SKM-1 (cell line): ENCODE results near the gene LNX2.

Source experiments
- DNase-seq: peaks from one replicate; lab custom pipeline; 2025; ENCODE audit not compliant: unreplicated experiment; lab: John Stamatoyannopoulos, UW

Gene LNX2

GRCh38 chr13:27620377-27621115 lies at the start of gene LNX2:
LNX2 (minus strand) TSS chr13:27620529; CDS start chr13:27581703, 38,826 bp downstream.
- DNase-seq, result peak; percentile 91

- DNase-seq, result no peak
Observed at GRCh38 chr13:27667946-27668345, 47.6 kb upstream of the LNX2 start.

- DNase-seq, result no peak
Observed at GRCh38 chr13:27666951-27667350, 46.6 kb upstream of the LNX2 start.

GRCh38 chr13:27665761-27666160 lies 45.4 kb upstream of the LNX2 start:
- no peak for DNase-seq

- no peak for DNase-seq
Observed at GRCh38 chr13:27665333-27665732, 45.0 kb upstream of the LNX2 start.

GRCh38 chr13:27663947-27664346 lies 43.6 kb upstream of the LNX2 start:
- DNase-seq, result no peak

GRCh38 chr13:27662738-27663470 lies 42.6 kb upstream of the LNX2 start:
- DNase-seq, result no peak

- no peak for DNase-seq
Observed at GRCh38 chr13:27661017-27661416, 40.7 kb upstream of the LNX2 start.

- DNase-seq, result no peak
Observed at GRCh38 chr13:27660511-27660910, 40.2 kb upstream of the LNX2 start.

- DNase-seq, result no peak
Observed at GRCh38 chr13:27659145-27659865, 39.0 kb upstream of the LNX2 start.

GRCh38 chr13:27658546-27658945 lies 38.2 kb upstream of the LNX2 start:
- no peak for DNase-seq

GRCh38 chr13:27657724-27658123 lies 37.4 kb upstream of the LNX2 start:
- DNase-seq, result no peak

GRCh38 chr13:27654816-27655215 lies 34.5 kb upstream of the LNX2 start:
- no peak for DNase-seq

- no peak for DNase-seq
Observed at GRCh38 chr13:27654059-27654458, 33.7 kb upstream of the LNX2 start.

- no peak for DNase-seq
Observed at GRCh38 chr13:27650312-27650711, 30.0 kb upstream of the LNX2 start.

GRCh38 chr13:27644302-27644701 lies 24.0 kb upstream of the LNX2 start:
- DNase-seq, result no peak

- no peak for DNase-seq
Observed at GRCh38 chr13:27643334-27644132, 23.2 kb upstream of the LNX2 start.

GRCh38 chr13:27641711-27642502 lies 21.6 kb upstream of the LNX2 start:
- DNase-seq, result no peak

- no peak for DNase-seq
Observed at GRCh38 chr13:27639186-27639585, 18.9 kb upstream of the LNX2 start.

GRCh38 chr13:27638521-27638920 lies 18.2 kb upstream of the LNX2 start:
- no peak for DNase-seq
